Liver (tissue), 9 donors: Measurements from ENCODE around the gene TRAPPC5. TPM values are rescaled to one million over a fixed set of nuclear protein-coding genes. Genes with fewer than 3 reads are reported as not detected.
A peak's percentile ranks its signal among the peaks of the same experiment; 100 is the strongest.

Experiments
- DNase-seq: peaks from one replicate; pipeline ENCODE4 v3.0.0-alpha.2; 2017; ENCODE audit warnings: low spot score
- H3K27ac ChIP-seq, 2 donors: one replicate each; pipeline ENCODE4 v1.7.0; 2013; ENCODE audit warnings: inconsistent platforms in 2 of 2, low read length in 2 of 2, control low read depth in 1 of 2, low read depth in 1 of 2, mild to moderate bottlenecking in 1 of 2
- H3K27me3 ChIP-seq, 4 donors: one replicate each; pipeline versions ENCODE4 v1.6.1 to v1.7.0; 2013; ENCODE audit warnings: low read length in 3 of 4, inconsistent platforms in 1 of 4, mild to moderate bottlenecking in 1 of 4, moderate library complexity in 1 of 4; ENCODE audit not compliant: control insufficient read depth in 4 of 4, insufficient read depth in 4 of 4
- H3K36me3 ChIP-seq, 4 donors: one replicate each; pipeline versions ENCODE4 v1.6.1 to v1.7.0; 2013; ENCODE audit warnings: low read length in 3 of 4, mild to moderate bottlenecking in 3 of 4, low read depth in 1 of 4, moderate library complexity in 1 of 4; ENCODE audit not compliant: control insufficient read depth in 4 of 4, insufficient read depth in 3 of 4
- H3K4me1 ChIP-seq, 4 donors: one replicate each; pipeline versions ENCODE4 v1.6.1 to v1.7.0; 2013; ENCODE audit warnings: low read length in 3 of 4, mild to moderate bottlenecking in 3 of 4, moderate library complexity in 1 of 4; ENCODE audit not compliant: control insufficient read depth in 4 of 4, insufficient read depth in 4 of 4
- H3K4me3 ChIP-seq, 3 donors: one replicate each; pipeline versions ENCODE4 v1.6.1 to v1.7.0; 2013; ENCODE audit warnings: low read length in 3 of 3, control low read depth in 1 of 3, low read depth in 1 of 3, mild to moderate bottlenecking in 1 of 3
- H3K9ac ChIP-seq, 2 donors: one replicate each; pipeline ENCODE4 v1.7.0; 2013; ENCODE audit warnings: low read length in 2 of 2, mild to moderate bottlenecking in 2 of 2, moderate library complexity in 2 of 2, control low read depth in 1 of 2, low read depth in 1 of 2
- H3K9me3 ChIP-seq, 4 donors: one replicate each; pipeline versions ENCODE4 v1.6.1 to v1.7.0; 2013; ENCODE audit warnings: low read length in 3 of 4; ENCODE audit not compliant: control insufficient read depth in 4 of 4
- CTCF ChIP-seq: fragments of 150-350 bp; IDR thresholded peaks from 2 replicates; pipeline ENCODE4 v1.5.1; 2017; ENCODE audit warnings: improper control_type of control experiment, low read depth, low read length; ENCODE audit not compliant: missing input control
- EGR1 ChIP-seq, 2 donors: IDR thresholded peaks; 2 replicates each; pipeline ENCODE4 v1.6.1; 2016 to 2018; ENCODE audit warnings: antibody characterized with exemption in 2 of 2, low read depth in 2 of 2
- FOXA2 ChIP-seq: IDR thresholded peaks from 2 replicates; pipeline ENCODE4 v1.6.1; 2016; ENCODE audit warnings: antibody characterized with exemption
- GABPA ChIP-seq, 2 donors: IDR thresholded peaks in 1 of 2; conservative IDR thresholded peaks in 1 of 2; 2 replicates each; pipeline ENCODE4 v1.6.1; 2016; ENCODE audit warnings: antibody characterized with exemption in 2 of 2, mild to moderate bottlenecking in 1 of 2, moderate library complexity in 1 of 2
- HNF4A ChIP-seq, 2 donors: conservative IDR thresholded peaks; 2 replicates each; pipeline ENCODE4 v1.6.1; 2016; ENCODE audit warnings: antibody characterized with exemption in 2 of 2, mild to moderate bottlenecking in 2 of 2
- HNF4G ChIP-seq: IDR thresholded peaks from 2 replicates; pipeline ENCODE4 v1.6.1; 2016; ENCODE audit warnings: antibody characterized with exemption
- JUND ChIP-seq, 2 donors: IDR thresholded peaks; 2 replicates each; pipeline ENCODE4 v1.6.1; 2016; ENCODE audit warnings: antibody characterized with exemption in 2 of 2
- MAX ChIP-seq: IDR thresholded peaks from 2 replicates; pipeline ENCODE4 v1.6.1; 2016; ENCODE audit warnings: antibody characterized with exemption
- NR2F2 ChIP-seq: IDR thresholded peaks from 2 replicates; pipeline ENCODE4 v1.6.1; 2016; ENCODE audit warnings: antibody characterized with exemption
- RAD21 ChIP-seq, 2 donors: IDR thresholded peaks; 2 replicates each; pipeline ENCODE4 v1.6.1; 2016; ENCODE audit warnings: antibody characterized with exemption in 2 of 2, mild to moderate bottlenecking in 2 of 2
- RXRA ChIP-seq, 2 donors: IDR thresholded peaks; 2 replicates each; pipeline ENCODE4 v1.6.1; 2017 to 2018; ENCODE audit warnings: antibody characterized with exemption in 2 of 2, mild to moderate bottlenecking in 1 of 2
- SP1 ChIP-seq: IDR thresholded peaks from 2 replicates; pipeline ENCODE4 v1.6.1; 2018; ENCODE audit warnings: antibody characterized with exemption, mild to moderate bottlenecking
- TAF1 ChIP-seq: conservative IDR thresholded peaks from 2 replicates; pipeline ENCODE4 v1.6.1; 2016; ENCODE audit warnings: antibody characterized with exemption, mild to moderate bottlenecking
- ZBTB33 ChIP-seq: IDR thresholded peaks from 2 replicates; pipeline ENCODE4 v1.6.1; 2016; ENCODE audit warnings: antibody characterized with exemption
- WGBS: extraction: QIAGEN DNeasy Blood & Tissue Kit; methylation state at CpG from one replicate; pipeline ENCODE4 v1.1.7; 2013; 5-methylcytosine and 5-hydroxymethylcytosine counted together
- polyA plus RNA-seq, 2 donors: library from polyadenylated mRNA; stranded (reverse) in 1 of 2; unstranded in 1 of 2; fragments of 200-250 nt in 1 of 2; fragments of >200 nt in 1 of 2; fragmentation: Nextera tagmentation in 1 of 2; extraction: Ambion mirVana in 1 of 2; gene quantifications; one replicate each; pipeline versions ENCODE4 v1.2.1 to v1.2.3, GENCODE V29; 2013 to 2015
- total RNA-seq, 2 donors: library from RNA; depleted of rRNA; stranded (reverse); fragments of >200 nt; gene quantifications; one replicate each; pipeline ENCODE4 v1.2.3, GENCODE V29; 2014
- donor health status: healthy.
- donor health status: healthy.
- donor health status: healthy.
- donor health status: healthy.
- donor health status: healthy.

TRAPPC5 gene
- total and polyA plus RNA-seq, 4 donors = 22.5 to 130 (median 55.2) TPM

- Histone ChIP-seq H3K27ac (peak overlapping the region; percentile 84 to 91), H3K9me3 (no peaks in the 10 kb centered on the region), H3K4me3 (peak overlapping the region; percentile 80 to 97 (median 93)), H3K4me1 (peaks cover 0 to 25% (median 13%) of the 10 kb centered on the region in 4 donors), H3K27me3 (no peaks in the 10 kb centered on the region), H3K9ac (peak overlapping the region; percentile 45 to 92), H3K36me3 (peaks cover 0 to 6% (median 0%) of the 10 kb centered on the region in 4 donors)
- peak; percentile 71 for DNase-seq
- WGBS = 14% methylated on average over 43 of the region's 43 CpGs
- TF ChIP-seq RAD21 (IDR thresholded peaks at IDR 0.05) (peak; percentile 69 to 81), HNF4G (no peak), MAX (no peak), EGR1 (IDR thresholded peaks at IDR 0.05; ENCODE audit: low read depth in 2 of 2) (no peak), TAF1 (no peak), GABPA (IDR thresholded peaks at IDR 0.05 in 1 of 2, conservative IDR thresholded peaks at IDR 0.05 in 1 of 2) (no peak), SP1 (peak; percentile 27), HNF4A (conservative IDR thresholded peaks at IDR 0.05) (no peak), CTCF (peak; percentile 49), NR2F2 (no peak), RXRA (IDR thresholded peaks at IDR 0.05) (peak in 1 of 2 donors; percentile 29)
These were observed 924 bp downstream of the TRAPPC5 start for GRCh38 chr19:7681340-7682174.

- H3K9me3 ChIP-seq = no peaks in the 10 kb centered on the region
- H3K36me3 ChIP-seq = peaks cover 0 to 6% (median 0%) of the 10 kb centered on the region in 4 donors
- H3K4me1 ChIP-seq = peaks cover 0 to 25% (median 13%) of the 10 kb centered on the region in 4 donors
- no peaks in the 10 kb centered on the region for H3K27me3 ChIP-seq
- 88% methylated on average over 74 of the region's 74 CpGs for WGBS
- no peak for DNase-seq
- no peak for TF ChIP-seq NR2F2
- no peak for TF ChIP-seq HNF4G
- TF ChIP-seq FOXA2 = no peak
- TF ChIP-seq RXRA (IDR thresholded peaks at IDR 0.05) = no peak
- H3K9ac ChIP-seq = no peak overlapping the region
- H3K4me3 ChIP-seq = peak overlapping the region in 1 of 3 donors; percentile 80
- peak overlapping the region in 1 of 2 donors; percentile 84 for H3K27ac ChIP-seq
These were observed 1.7 kb downstream of the TRAPPC5 start for GRCh38 chr19:7682175-7682855.

GRCh38 chr19:7685546-7686445 lies 5.2 kb downstream of the TRAPPC5 start:
- no peaks in the 10 kb centered on the region for H3K27me3 ChIP-seq
- no peak for DNase-seq
- 45% methylated on average over 19 of the region's 19 CpGs for WGBS
- TF ChIP-seq TAF1 (no peak), MAX (no peak), HNF4G (no peak), ZBTB33 (no peak), JUND (IDR thresholded peaks at IDR 0.05) (no peak)
- peaks cover 0 to 6% (median 0%) of the 10 kb centered on the region in 4 donors for H3K36me3 ChIP-seq
- H3K9me3 ChIP-seq = no peaks in the 10 kb centered on the region
- no peak overlapping the region for H3K9ac ChIP-seq
- H3K27ac ChIP-seq = no peak overlapping the region
- H3K4me3 ChIP-seq = no peak overlapping the region
- H3K4me1 ChIP-seq = peaks cover 0 to 13% (median 6%) of the 10 kb centered on the region in 4 donors
